GM20000 (cell line): ENCODE measurements around the gene MMP24OS.

Source experiments
- DNase-seq: peaks from one replicate; pipeline ENCODE4 v3.0.0; 2012; ENCODE audit warnings: low spot score
- CTCF ChIP-seq: IDR thresholded peaks from 2 replicates; pipeline ENCODE4 v1.5.1; 2012; ENCODE audit warnings: mild to moderate bottlenecking, control low read depth; ENCODE audit errors: extremely low read depth, missing control alignments

MMP24OS gene

GRCh38 chr20:35277127-35277526 is 795 bp downstream of the MMP24OS start:
- DNase-seq, result no peak
- TF ChIP-seq CTCF, result no peak

GRCh38 chr20:35276408-35276807 is 1.5 kb downstream of the MMP24OS start:
- DNase-seq, result no peak
- TF ChIP-seq CTCF, result no peak

- TF ChIP-seq CTCF, result no peak
- DNase-seq, result no peak
Measured at GRCh38 chr20:35275741-35276251, 2.1 kb downstream of the MMP24OS start.

GRCh38 chr20:35274172-35275092 is 3.5 kb downstream of the MMP24OS start:
- no peak for TF ChIP-seq CTCF
- no peak for DNase-seq

- TF ChIP-seq CTCF, result no peak
- DNase-seq, result no peak
Measured at GRCh38 chr20:35273449-35274171, 4.3 kb downstream of the MMP24OS start.

GRCh38 chr20:35271904-35272303 is 6.0 kb downstream of the MMP24OS start:
- no peak for DNase-seq
- TF ChIP-seq CTCF, result no peak

GRCh38 chr20:35271073-35271882 is 6.6 kb downstream of the MMP24OS start:
- no peak for TF ChIP-seq CTCF
- DNase-seq, result no peak
